ENCODE measurements around the gene PLTP.
A peak's percentile ranks its signal among the peaks of the same experiment; 100 is the strongest.

PLTP gene

GRCh38 chr20:45867819-45868176, 44.2 kb downstream of the PLTP start:
- no peak for DNase-seq

- no peak for DNase-seq
Measured at GRCh38 chr20:45867136-45867818, 44.7 kb downstream of the PLTP start.

GRCh38 chr20:45866454-45866853, 45.5 kb downstream of the PLTP start:
- no peak for DNase-seq

- no peak for DNase-seq
Measured at GRCh38 chr20:45863543-45864470, 48.1 kb downstream of the PLTP start.

GRCh38 chr20:45861221-45862075, 50.5 kb downstream of the PLTP start:
- DNase-seq, result no peak

DNA sequence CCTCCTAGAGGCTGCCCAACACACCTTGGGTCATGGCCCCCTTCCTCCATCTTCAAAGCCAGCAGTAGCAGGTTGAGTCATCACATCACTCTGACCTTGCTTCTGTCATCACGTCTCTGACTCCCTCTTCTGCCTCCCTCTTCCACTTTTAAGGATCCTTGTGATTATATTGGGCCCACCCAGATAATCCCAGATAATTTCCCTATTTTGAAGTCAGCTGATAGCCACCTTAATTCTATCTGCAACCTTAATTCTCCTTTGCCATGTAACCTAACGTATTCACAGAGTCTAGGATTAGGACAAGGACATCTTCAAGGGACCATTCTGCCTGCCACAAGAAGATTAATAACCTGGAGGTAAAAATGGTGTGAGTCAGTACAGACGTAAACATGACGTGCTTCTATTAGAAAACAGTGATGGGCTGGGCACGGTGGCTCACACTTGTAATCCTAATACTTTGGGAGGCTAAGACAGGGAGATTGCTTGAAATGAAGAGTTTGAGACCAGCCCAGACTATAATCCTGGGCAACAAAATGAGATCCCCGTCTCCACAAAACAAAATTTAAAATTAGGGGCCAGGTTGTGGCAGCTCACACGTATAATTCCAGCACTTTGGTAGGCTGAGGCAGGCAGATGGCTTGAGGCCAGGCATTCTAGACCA, 51.3 kb downstream of the PLTP start:
- no peak for DNase-seq

DNA sequence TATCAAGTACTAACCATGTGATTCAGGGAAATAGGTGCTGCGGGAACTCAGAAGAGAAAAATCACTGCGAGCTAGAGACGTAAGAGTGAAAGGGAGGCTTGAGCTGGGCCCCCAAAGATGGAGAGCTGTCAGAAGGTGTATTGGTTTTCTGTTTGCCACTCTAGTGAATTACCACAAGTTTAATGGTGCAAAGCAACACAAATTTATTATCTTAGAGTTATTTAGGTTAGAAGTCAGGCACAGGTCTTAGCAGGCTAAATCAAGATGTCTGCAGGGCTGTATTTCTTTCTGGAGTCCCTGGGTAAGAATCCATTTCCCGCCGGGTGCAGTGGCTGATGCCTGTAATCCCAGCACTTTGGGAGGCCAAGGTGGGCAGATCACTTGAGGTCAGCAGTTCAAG, 52.0 kb downstream of the PLTP start:
- DNase-seq, result no peak

DNA sequence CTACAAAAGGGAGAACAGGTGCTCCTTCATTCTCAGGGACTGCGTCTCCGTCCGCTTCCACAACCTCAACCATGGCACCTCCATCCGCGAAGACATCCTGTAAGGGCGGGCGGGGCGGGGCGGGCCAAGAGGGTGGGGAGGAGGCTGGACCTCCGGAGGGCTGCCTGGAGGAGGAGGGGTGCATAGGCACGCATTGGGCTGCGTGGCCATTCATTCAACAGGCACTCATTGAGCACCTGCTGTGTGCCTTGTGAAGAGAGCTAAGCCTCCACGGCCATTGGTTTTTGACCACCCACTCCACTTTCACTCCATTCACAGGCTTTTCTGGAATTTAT, 54.1 kb downstream of the PLTP start:
- no peak for DNase-seq

GRCh38 chr20:45857114-45857881, 54.7 kb downstream of the PLTP start, which contains the start of the genes ACOT8 and ZSWIM3:
ACOT8 (minus strand) TSS chr20:45857392; CDS start chr20:45857315, 77 bp downstream.
ZSWIM3 (plus strand) TSS chr20:45857614; CDS start chr20:45857826, 212 bp downstream.
- DNase-seq, result peak; percentile 87

- no peak for DNase-seq
Measured at GRCh38 chr20:45853484-45853883, 58.5 kb downstream of the PLTP start.

DNA sequence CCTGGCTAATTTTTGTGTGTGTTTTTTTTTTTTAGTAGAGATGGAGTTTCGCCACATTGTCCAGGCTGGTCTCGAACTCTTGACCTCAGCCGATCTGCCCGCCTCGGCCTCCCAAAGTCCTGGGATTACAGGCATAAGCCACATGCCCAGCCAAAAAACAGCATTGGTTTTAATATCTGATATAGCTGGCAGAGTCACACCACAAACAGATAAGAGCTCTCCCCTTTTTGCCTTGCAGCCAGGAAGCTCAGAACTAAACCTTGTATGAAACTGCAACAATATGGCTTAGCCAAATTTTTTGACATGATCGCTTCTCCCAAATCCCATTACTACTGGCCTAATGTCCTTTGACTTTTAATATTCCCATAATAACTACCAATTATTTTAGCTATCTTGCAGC, 59.6 kb downstream of the PLTP start:
- DNase-seq, result no peak

GRCh38 chr20:45851501-45851900, 60.5 kb downstream of the PLTP start:
- no peak for DNase-seq

- DNase-seq, result no peak
Measured at GRCh38 chr20:45850926-45851325, 61.0 kb downstream of the PLTP start.

DNA sequence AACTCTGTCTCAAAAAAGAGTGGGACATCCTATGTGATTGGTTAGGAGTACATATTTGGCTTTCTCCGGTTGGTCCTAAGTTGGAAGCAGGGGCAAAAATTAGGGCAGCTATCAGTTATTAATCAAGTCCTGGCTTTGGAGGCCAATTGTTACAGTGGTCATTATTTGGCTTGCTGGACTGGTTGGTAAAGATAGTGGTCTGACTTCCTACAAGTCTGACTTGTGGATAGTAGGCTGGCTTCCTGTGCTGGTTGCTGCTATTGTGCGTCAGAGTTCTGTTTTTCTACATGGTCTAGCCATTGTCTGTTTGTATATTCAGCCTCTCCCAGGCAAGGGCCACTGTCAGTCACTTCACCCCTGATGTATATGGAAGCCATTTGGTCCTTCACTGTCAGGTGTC, 61.7 kb downstream of the PLTP start:
- DNase-seq, result no peak

DNA sequence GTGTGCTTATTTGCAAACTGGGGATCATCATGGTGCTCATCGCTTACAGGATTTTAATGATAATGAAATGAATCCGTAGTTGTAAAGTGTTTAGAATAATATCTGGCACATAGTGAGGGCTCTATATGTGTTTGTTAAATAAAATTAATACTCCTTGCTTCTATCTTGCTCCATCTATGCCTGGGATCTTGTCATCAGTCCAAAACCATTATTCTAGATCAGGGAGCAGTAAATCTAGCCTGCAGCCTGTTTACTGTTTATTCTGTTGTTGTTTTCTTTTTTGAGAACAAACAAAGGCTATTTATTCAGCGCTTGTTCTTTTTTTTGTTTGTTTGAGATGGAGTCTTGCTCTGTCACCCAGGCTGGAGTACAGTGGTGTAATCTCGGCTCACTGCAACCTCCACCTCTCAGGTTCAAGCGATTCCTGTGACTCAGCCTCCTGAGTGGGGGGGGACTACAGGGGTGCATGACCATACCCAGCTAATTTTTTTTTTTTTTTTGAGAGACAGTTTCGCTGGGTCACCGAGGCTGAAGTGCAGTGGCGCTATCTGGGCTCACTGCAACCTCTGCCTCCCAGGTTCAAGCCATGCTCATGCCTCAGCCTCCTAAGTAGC, 62.9 kb downstream of the PLTP start:
- DNase-seq, result no peak

Data from activated CD8-positive, alpha-beta memory T cell treated with anti-CD3 and anti-CD28 coated beads, Interleukin-2, amount 50 U/mL, for 48 hours (primary cell).